B cell (primary cell): ENCODE results near the gene DPYSL4. TPM values are rescaled to one million over a fixed set of nuclear protein-coding genes. Genes with fewer than 3 reads are reported as not detected.

Experiments
- ATAC-seq: fragments of 200-7000 bp; cut with Tn5 transposase; one replicate; pipeline ENCODE4 v1.10.0; 2021; ENCODE audit warnings: low read depth, mild to moderate bottlenecking, moderate number of reproducible peaks, moderate library complexity
- CTCF ChIA-PET: fragments of 350-600 bp; sonication (Branson Sonifier 250); formaldehyde crosslinking; loops from one replicate; lab custom pipeline; 2021; ENCODE audit warnings: antibody characterized with exemption, inconsistent platforms; lab: Charles Lee
- POLR2A ChIA-PET: fragments of 350-600 bp; sonication (Branson Sonifier 250); formaldehyde crosslinking; loops from one replicate; lab custom pipeline; 2021; ENCODE audit warnings: antibody characterized with exemption; lab: Charles Lee
- DNase-seq: peaks from one replicate; pipeline ENCODE4 v3.0.0; 2013
- H2AFZ ChIP-seq: 2 replicates; pipeline ENCODE4 v1.6.1; 2012; ENCODE audit warnings: mild to moderate bottlenecking, low read depth, low read length; ENCODE audit not compliant: insufficient read depth, poor library complexity, severe bottlenecking
- H3K27ac ChIP-seq, 2 donors: 1 replicate in 1 of 2; 2 replicates in 1 of 2; pipeline ENCODE4 v1.5.1; 2012 to 2013; ENCODE audit warnings: low read length in 2 of 2, mild to moderate bottlenecking in 2 of 2, moderate library complexity in 1 of 2
- H3K27me3 ChIP-seq, 4 experiments: fragments of 200-600 bp in 1 of 4; sonication (generic) in 1 of 4; replicated peaks in 1 of 4; 1 replicate in 2 of 4; 2 replicates in 2 of 4; pipeline versions ENCODE4 v1.6.1 to v1.7.0; 2013 to 2016; ENCODE audit warnings: low read length in 3 of 4, mild to moderate bottlenecking in 2 of 4, mixed read lengths in 1 of 4, moderate library complexity in 1 of 4; ENCODE audit not compliant: insufficient read depth in 4 of 4, control insufficient read depth in 3 of 4; ENCODE audit errors: control extremely low read depth in 1 of 4
- H3K36me3 ChIP-seq, 2 experiments: replicated peaks in 1 of 2; 1 replicate in 1 of 2; 2 replicates in 1 of 2; pipeline versions ENCODE4 v1.6.1 to v1.7.1; 2013; ENCODE audit warnings: low read length in 1 of 2; ENCODE audit not compliant: insufficient read depth in 2 of 2, control insufficient read depth in 1 of 2; ENCODE audit errors: control extremely low read depth in 1 of 2, extremely low read depth in 1 of 2
- H3K4me1 ChIP-seq, 2 donors: fragments of 200-600 bp in 1 of 2; sonication (generic) in 1 of 2; 1 replicate in 1 of 2; 2 replicates in 1 of 2; pipeline versions ENCODE4 v1.5.1 to v1.6.1; 2013 to 2017; ENCODE audit warnings: low read length in 2 of 2; ENCODE audit not compliant: control insufficient read depth in 2 of 2, insufficient read depth in 2 of 2
- H3K4me2 ChIP-seq: replicated peaks from 2 replicates; pipeline ENCODE3; 2012; ENCODE audit warnings: mild to moderate bottlenecking, low read depth, low read length; ENCODE audit not compliant: poor library complexity, severe bottlenecking
- H3K4me3 ChIP-seq, 5 experiments: fragments of 200-600 bp in 1 of 5; sonication (generic) in 1 of 5; 1 replicate in 3 of 5; 2 replicates in 2 of 5; pipeline versions ENCODE4 v1.5.1 to v1.7.0; 2011 to 2016; ENCODE audit warnings: low read length in 4 of 5, mild to moderate bottlenecking in 4 of 5, low read depth in 2 of 5, control low read depth in 1 of 5, moderate library complexity in 1 of 5; ENCODE audit not compliant: insufficient read depth in 1 of 5; ENCODE audit errors: control extremely low read depth in 1 of 5, extremely low read depth in 1 of 5
- H3K79me2 ChIP-seq: fragments of 200-600 bp; sonication (generic); one replicate; pipeline ENCODE4 v1.6.0; 2016; ENCODE audit warnings: low read length; ENCODE audit not compliant: control insufficient read depth, insufficient read depth
- H3K9ac ChIP-seq: fragments of 200-600 bp; sonication (generic); 2 replicates; pipeline ENCODE4 v1.6.1; 2017; ENCODE audit warnings: mild to moderate bottlenecking, low read length, moderate library complexity
- H3K9me3 ChIP-seq, 3 donors: one replicate each; pipeline versions ENCODE4 v1.6.1 to v1.7.1; 2013; ENCODE audit warnings: low read length in 2 of 3; ENCODE audit not compliant: control insufficient read depth in 2 of 3, insufficient read depth in 1 of 3; ENCODE audit errors: control extremely low read depth in 1 of 3
- H4K20me1 ChIP-seq: 2 replicates; pipeline ENCODE4 v1.6.0; 2012; ENCODE audit warnings: mild to moderate bottlenecking, low read length; ENCODE audit not compliant: insufficient read depth, control insufficient read depth, poor library complexity, severe bottlenecking
- H3K27ac Mint-ChIP-seq: one replicate; pipeline ENCODE4 v1.8.0; 2021; ENCODE audit warnings: mixed read lengths
- H3K27me3 Mint-ChIP-seq: one replicate; pipeline ENCODE4 v1.8.0; 2021; ENCODE audit warnings: mixed read lengths
- H3K4me1 Mint-ChIP-seq: one replicate; pipeline ENCODE4 v1.8.0; 2021; ENCODE audit warnings: mixed read lengths
- H3K4me3 Mint-ChIP-seq: one replicate; pipeline ENCODE4 v1.8.0; 2021; ENCODE audit warnings: mixed read lengths
- H3K9me3 Mint-ChIP-seq: one replicate; pipeline ENCODE4 v1.8.0; 2022; ENCODE audit warnings: mixed read lengths; ENCODE audit not compliant: insufficient read depth
- EZH2 ChIP-seq: IDR thresholded peaks from 2 replicates; pipeline ENCODE4 v1.6.1; 2012; ENCODE audit warnings: borderline replicate concordance, low read depth, mild to moderate bottlenecking, moderate library complexity, low read length; ENCODE audit not compliant: insufficient read depth, poor library complexity, severe bottlenecking
- WGBS: methylation state at CpG from one replicate; pipeline ENCODE4 v1.1.5; 2013; ENCODE audit warnings: missing lambda C conversion rate; ENCODE audit not compliant: insufficient coverage; 5-methylcytosine and 5-hydroxymethylcytosine counted together
- intact Hi-C: fragments of 100-400 bp; cut with micrococcal nuclease; formaldehyde crosslinking; loops from one replicate; pipeline ENCODE4 v1.10.0; 2022
- polyA plus RNA-seq: library from polyadenylated mRNA; depleted of rRNA; stranded (reverse); fragments of >200 nt; gene quantifications from 2 replicates; pipeline ENCODE4 v1.2.3, GENCODE V29; 2012
- total RNA-seq, 2 donors: library from RNA; stranded (reverse); fragments of 120-200 nt in 1 of 2; gene quantifications; 1 replicate in 1 of 2; 2 replicates in 1 of 2; pipeline versions ENCODE4 v1.2.3 to v1.2.4, GENCODE V29; 2013 to 2022
- TF ChIP-seq, protein P1 (sequence below): fragments of 200-600 bp; IDR thresholded peaks from one replicate; pipeline ENCODE4 v1.8.0; 2022; ENCODE audit warnings: antibody characterized with exemption, mild to moderate bottlenecking

DPYSL4 gene
- total and polyA plus RNA-seq, 2 donors (not counting 1 experiment from before 2014, with no cell fraction given), result 0.03 to 0.22 TPM

DNA sequence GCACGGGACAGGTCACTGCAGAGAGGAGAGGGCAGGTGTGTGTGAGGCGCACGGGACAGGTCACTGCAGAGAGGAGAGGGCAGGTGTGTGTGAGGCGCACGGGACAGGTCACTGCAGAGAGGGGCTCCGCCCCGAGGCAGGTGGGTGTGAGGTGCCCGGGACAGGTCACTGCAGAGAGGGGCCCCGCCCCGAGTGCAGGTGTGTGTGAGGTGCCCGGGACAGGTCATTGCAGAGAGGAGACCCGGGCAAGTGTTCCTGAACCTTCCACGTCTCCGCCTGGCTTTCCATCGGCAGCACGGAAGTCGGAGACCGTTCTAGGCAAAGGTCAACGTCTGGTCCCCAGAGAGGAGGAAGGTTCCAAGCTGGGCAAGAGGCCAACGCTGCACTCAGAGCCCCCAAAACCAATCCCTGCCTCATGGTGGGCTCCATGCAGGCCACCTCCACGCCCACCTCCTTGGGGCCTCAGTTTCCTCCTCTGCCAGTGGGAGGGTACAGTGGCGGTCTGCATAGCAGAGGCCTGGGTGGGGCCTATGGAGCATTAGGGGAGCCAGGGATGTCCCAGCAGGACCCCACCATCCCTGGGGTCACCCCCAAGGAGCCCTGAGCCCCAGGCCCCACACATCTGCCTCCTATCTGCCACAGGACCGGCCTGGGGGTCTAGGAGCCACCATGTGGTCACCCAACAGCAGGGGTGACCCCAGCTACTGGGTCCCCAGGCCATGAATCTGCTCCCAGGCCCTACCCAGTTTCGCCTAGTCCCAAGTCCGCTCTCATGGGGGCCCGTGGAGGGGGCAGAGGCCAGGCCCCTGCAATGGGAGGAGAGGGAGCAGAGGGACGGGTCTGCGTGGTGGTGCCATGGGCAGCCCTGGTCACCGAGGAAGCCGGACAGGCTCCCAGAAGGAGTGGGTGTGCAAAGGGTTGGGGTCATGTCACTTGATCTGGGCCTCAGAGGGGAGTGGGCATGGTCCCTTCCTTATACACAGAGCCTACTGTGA lies 64.0 kb downstream of the DPYSL4 start:
- TF ChIP-seq EZH2, result no peak
- TF ChIP-seq, protein P1, sequence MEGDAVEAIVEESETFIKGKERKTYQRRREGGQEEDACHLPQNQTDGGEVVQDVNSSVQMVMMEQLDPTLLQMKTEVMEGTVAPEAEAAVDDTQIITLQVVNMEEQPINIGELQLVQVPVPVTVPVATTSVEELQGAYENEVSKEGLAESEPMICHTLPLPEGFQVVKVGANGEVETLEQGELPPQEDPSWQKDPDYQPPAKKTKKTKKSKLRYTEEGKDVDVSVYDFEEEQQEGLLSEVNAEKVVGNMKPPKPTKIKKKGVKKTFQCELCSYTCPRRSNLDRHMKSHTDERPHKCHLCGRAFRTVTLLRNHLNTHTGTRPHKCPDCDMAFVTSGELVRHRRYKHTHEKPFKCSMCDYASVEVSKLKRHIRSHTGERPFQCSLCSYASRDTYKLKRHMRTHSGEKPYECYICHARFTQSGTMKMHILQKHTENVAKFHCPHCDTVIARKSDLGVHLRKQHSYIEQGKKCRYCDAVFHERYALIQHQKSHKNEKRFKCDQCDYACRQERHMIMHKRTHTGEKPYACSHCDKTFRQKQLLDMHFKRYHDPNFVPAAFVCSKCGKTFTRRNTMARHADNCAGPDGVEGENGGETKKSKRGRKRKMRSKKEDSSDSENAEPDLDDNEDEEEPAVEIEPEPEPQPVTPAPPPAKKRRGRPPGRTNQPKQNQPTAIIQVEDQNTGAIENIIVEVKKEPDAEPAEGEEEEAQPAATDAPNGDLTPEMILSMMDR, result no peak
- ChIA-PET POLR2A (no interaction called here), CTCF (no interaction called here)
- intact Hi-C loops, result no loop called here
- Histone ChIP-seq H3K27me3 (no peaks in the 10 kb centered on the region), H3K9me3 (peaks cover 0 to 5% (median 0%) of the 10 kb centered on the region in 3 donors), H3K36me3 (no peaks in the 10 kb centered on the region), H2AFZ (no peak overlapping the region), H3K4me1 (peaks cover 0 to 4% of the 10 kb centered on the region in 2 donors), H3K9ac (no peak overlapping the region), H3K4me3 (no peak overlapping the region), H3K27ac (no peak overlapping the region), H3K79me2 (no peaks in the 10 kb centered on the region), H3K4me2 (no peak overlapping the region), H4K20me1 (no peaks in the 10 kb centered on the region)
- no peak overlapping the region for H3K4me3 Mint-ChIP-seq
- no peaks in the 10 kb centered on the region for H3K27me3 Mint-ChIP-seq
- H3K27ac Mint-ChIP-seq, result no peak overlapping the region
- DNase-seq (no peak), ATAC-seq (no peak)
- 90% methylated on average over 24 of the region's 30 CpGs for WGBS
- H3K9me3 Mint-ChIP-seq, result no peaks in the 10 kb centered on the region
- H3K4me1 Mint-ChIP-seq, result peaks cover 5% of the 10 kb centered on the region

DNA sequence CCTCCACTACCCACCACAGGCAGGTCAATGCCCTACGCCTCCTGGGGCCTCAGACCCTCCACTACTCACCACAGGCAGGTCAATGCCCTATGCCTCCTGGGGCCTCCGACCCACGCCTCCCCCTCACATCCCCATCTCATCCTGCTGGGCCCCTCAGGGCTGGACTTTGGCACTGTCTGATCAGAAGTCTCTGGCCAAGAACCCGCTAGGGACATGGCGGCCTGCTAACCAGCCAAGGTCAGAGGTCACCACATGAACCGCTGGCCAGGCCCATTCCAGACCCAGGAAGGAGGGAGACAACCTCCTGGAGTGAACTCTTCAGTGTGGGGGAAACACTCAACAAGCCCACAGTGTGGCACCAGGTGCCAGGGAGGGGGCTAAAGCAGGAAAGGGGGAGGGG lies 65.2 kb downstream of the DPYSL4 start:
- peaks cover 0 to 4% of the 10 kb centered on the region in 2 donors for H3K4me1 ChIP-seq
- no peak overlapping the region for H3K27ac Mint-ChIP-seq

More for the DNA sequence above, 65.2 kb downstream of the DPYSL4 start:
- no peaks in the 10 kb centered on the region for H3K27me3 Mint-ChIP-seq
- no peak overlapping the region for H3K4me3 Mint-ChIP-seq
- intact Hi-C loops, result no loop called here
- no peak overlapping the region for H3K4me2 ChIP-seq
- H3K4me3 ChIP-seq, result no peak overlapping the region
- ATAC-seq, result no peak
- no peaks in the 10 kb centered on the region for H4K20me1 ChIP-seq
- peaks cover 0 to 5% (median 0%) of the 10 kb centered on the region in 3 donors for H3K9me3 ChIP-seq
- no peaks in the 10 kb centered on the region for H3K27me3 ChIP-seq
- ChIA-PET POLR2A (no interaction called here), CTCF (no interaction called here)
- DNase-seq, result no peak
- no peaks in the 10 kb centered on the region for H3K79me2 ChIP-seq
- no peak overlapping the region for H3K27ac ChIP-seq
- H3K4me1 Mint-ChIP-seq, result peaks cover 5% of the 10 kb centered on the region
- no peaks in the 10 kb centered on the region for H3K36me3 ChIP-seq
- no peak overlapping the region for H3K9ac ChIP-seq
- 97% methylated on average over 6 of the region's 6 CpGs for WGBS
- H3K9me3 Mint-ChIP-seq, result no peaks in the 10 kb centered on the region
- no peak for TF ChIP-seq EZH2
- TF ChIP-seq, protein P1, result no peak
- H2AFZ ChIP-seq, result no peak overlapping the region
